GM13976 (cell line): ENCODE measurements around the gene KRTAP10-2.

Experiments used
- DNase-seq: peaks from one replicate; pipeline ENCODE4 v3.0.0; 2012; ENCODE audit warnings: low spot score
- CTCF ChIP-seq: IDR thresholded peaks from 2 replicates; pipeline ENCODE4 v1.5.1; 2012; ENCODE audit warnings: borderline replicate concordance, mild to moderate bottlenecking; ENCODE audit not compliant: insufficient read depth; ENCODE audit errors: extremely low read depth, missing control alignments, control extremely low read depth
- in situ Hi-C: fragments of 300-500 bp; cut with MboI; formaldehyde crosslinking; loops from one replicate; pipeline ENCODE4 v1.12.0; 2022; ENCODE audit warnings: low sequenced_read_pairs, mixed read lengths, inconsistent platforms; ENCODE audit not compliant: unreplicated experiment

Gene KRTAP10-2

DNA sequence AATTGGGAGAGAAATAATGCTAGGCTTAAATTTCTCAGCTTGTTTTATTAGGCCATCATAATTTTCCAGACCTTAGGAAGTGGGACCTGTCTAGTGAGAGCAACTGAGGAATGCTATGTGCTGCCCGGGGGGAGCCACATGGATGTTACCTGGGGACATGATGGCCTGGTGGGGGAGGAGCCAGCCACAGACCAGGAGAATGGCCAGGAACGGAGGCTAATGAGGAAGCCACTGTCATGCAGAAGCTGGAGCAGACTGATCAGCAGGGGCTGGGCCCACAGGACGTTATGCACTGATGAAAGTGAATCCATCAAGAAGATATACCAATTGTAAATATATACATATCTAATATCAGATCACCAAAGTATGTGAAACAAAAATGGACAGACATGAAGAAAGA is 6.7 kb downstream of the KRTAP10-2 start:
- in situ Hi-C loops: no loop called here
- TF ChIP-seq CTCF: no peak
- DNase-seq: no peak

GRCh38 chr21:44542716-44543115 is 8.6 kb downstream of the KRTAP10-2 start:
- no peak for DNase-seq
- in situ Hi-C loops: no loop called here
- no peak for TF ChIP-seq CTCF

DNA sequence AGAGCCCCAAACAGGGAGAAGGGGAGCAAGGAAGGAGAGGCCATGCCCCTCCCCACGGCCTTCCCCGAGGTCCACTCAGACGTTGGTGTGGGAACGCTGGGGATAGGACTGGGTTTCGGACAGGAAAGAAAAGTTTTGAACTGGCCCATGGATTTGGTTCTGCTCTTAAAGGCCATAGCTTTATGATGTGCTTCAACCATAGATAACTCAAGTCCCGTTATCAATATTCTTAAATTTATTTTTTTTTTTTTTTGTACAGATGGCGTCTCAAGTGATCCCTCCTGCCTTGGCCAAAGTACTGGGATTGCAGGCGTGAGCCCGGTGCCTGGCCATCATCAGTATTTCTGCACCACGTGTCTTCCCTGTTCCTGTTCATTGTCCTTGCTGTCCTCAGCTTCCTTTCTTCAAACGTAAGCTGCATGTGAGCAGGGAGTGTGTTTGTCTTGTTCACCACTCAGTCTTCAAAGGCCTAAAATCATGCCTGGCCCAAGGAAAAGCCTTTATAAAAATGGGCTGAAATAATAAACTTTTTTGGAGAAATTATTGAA is 10.5 kb downstream of the KRTAP10-2 start:
- no peak for TF ChIP-seq CTCF
- DNase-seq: no peak
- in situ Hi-C loops: no loop called here

GRCh38 chr21:44539991-44540666 is 11.2 kb downstream of the KRTAP10-2 start, which contains the start of gene KRTAP10-1:
Gene KRTAP10-1 (minus strand): TSS chr21:44540195. CDS start chr21:44540150, 45 bp downstream.
- no peak for TF ChIP-seq CTCF
- no peak for DNase-seq
- in situ Hi-C loops: no loop called here

DNA sequence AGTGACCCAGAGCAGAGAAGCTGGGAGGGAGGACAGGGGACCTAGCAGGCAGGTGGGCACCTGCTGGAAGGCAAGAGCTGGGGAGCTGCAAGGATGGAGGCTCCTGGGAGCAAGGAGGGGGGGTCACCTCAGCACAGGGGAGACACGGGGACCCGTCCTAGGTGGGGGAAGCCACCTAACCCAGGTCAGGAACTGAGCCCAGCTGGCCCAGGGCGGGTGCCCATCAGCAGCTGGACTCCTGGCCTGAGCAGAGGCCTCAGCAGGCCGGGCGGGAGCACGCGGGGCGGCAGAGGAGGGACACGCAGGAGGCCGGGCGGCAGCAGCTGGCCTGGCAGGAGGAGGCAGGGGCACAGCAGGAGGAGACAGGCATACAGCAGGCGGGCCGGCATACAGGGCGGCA is 12.3 kb downstream of the KRTAP10-2 start:
- in situ Hi-C loops: no loop called here
- no peak for DNase-seq
- no peak for TF ChIP-seq CTCF

DNA sequence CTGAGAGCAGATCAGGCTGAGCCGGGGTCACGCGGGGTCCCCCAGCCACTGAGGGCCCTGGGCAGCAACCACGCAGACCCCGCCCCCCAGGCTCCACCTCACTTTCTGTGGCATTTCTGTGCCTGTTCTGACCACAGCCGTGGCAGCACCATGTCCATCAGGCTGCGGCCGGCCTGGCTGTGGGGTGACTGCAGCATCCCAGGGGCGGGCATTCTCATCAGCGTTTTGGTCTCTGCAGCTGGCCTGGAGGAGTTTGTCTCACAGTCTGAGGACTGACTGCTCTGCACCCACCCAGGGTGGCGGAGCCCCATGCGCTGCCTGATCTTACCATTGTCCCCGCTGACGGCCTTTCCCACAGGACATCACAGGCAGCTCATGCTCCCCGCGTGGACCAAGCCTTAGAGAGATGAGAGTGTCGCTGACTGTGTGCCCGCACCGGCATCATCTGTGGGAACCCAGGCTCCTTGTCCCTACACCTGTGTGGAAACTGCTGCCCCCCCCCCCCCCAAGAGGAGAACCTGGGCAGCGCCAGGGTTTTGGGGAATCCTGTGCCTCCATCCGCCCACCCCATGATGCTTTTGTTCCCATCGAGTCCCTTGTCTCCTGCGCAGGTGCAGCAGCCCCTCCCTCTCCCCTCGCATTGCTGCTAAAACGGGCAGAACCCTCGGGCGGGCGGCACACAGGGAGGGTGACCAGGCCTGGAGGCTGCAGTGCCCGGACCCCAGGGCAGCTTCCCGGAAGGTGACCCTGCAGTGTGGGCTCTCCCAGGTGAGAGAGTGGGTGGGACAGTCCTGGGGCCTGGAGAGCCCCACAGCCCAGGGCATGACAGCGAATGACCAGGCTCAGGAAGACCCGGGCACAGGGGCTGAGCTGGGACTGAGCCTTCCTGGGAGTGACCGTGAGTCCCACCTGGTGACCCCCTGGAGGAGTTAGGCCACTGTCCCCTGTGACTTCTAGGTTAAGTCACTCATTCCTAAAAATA is 13.1 kb downstream of the KRTAP10-2 start:
- no peak for DNase-seq
- in situ Hi-C loops: no loop called here
- no peak for TF ChIP-seq CTCF
